Naive thymus-derived CD8-positive, alpha-beta T cell (primary cell): ENCODE measurements around the gene KRTAP5-2. TPM values are rescaled to one million over a fixed set of nuclear protein-coding genes. Genes with fewer than 3 reads are reported as not detected.
A peak's percentile ranks its signal among the peaks of the same experiment; 100 is the strongest.
"Not testable (repeated sequence)": the region's sequence is repeated elsewhere in the genome, so short reads cannot be mapped to it uniquely, and the experiment has no call there.

ENCODE experiments used
- ATAC-seq, 2 donors: fragments of 150-1000 bp; cut with Tn5 transposase in 1 of 2; sonication (Bioruptor Pico), chemical (Tn5 transposase) in 1 of 2; 1 replicate in 1 of 2; 2 replicates in 1 of 2; pipeline ENCODE4 v1.10.0; 2021; ENCODE audit warnings: mild to moderate bottlenecking in 2 of 2, moderate library complexity in 2 of 2
- POLR2A ChIA-PET: fragments of 350-600 bp; sonication (Branson Sonifier 250); formaldehyde crosslinking; loops from one replicate; lab custom pipeline; 2021; ENCODE audit warnings: antibody characterized with exemption; lab: Charles Lee
- DNase-seq, 10 donors: peaks; one replicate each; pipeline versions ENCODE4 v3.0.0 to v3.0.0-alpha.2; 2020 to 2022
- H3K27ac Mint-ChIP-seq, 10 donors: one replicate each; pipeline ENCODE4 v1.8.0; 2020 to 2022; ENCODE audit warnings: mild to moderate bottlenecking in 10 of 10, mixed read lengths in 10 of 10, moderate library complexity in 4 of 10, inconsistent platforms in 1 of 10
- H3K27me3 Mint-ChIP-seq, 5 donors: one replicate each; pipeline ENCODE4 v1.8.0; 2021 to 2022; ENCODE audit warnings: mixed read lengths in 5 of 5
- H3K36me3 Mint-ChIP-seq, 3 donors: one replicate each; pipeline ENCODE4 v1.8.0; 2020 to 2022; ENCODE audit warnings: mixed read lengths in 3 of 3, mild to moderate bottlenecking in 2 of 3, inconsistent platforms in 1 of 3
- H3K4me1 Mint-ChIP-seq, 4 donors: one replicate each; pipeline ENCODE4 v1.8.0; 2021 to 2022; ENCODE audit warnings: mixed read lengths in 4 of 4
- H3K4me3 Mint-ChIP-seq, 10 donors: one replicate each; pipeline ENCODE4 v1.8.0; 2020 to 2022; ENCODE audit warnings: mild to moderate bottlenecking in 10 of 10, mixed read lengths in 10 of 10, moderate library complexity in 6 of 10, inconsistent platforms in 1 of 10
- H3K9me3 Mint-ChIP-seq, 9 donors: one replicate each; pipeline ENCODE4 v1.8.0; 2020 to 2022; ENCODE audit warnings: mixed read lengths in 9 of 9, mild to moderate bottlenecking in 3 of 9, inconsistent platforms in 1 of 9, moderate library complexity in 1 of 9
- polyA plus RNA-seq, 3 donors: library from polyadenylated mRNA; unstranded; fragments of 300-500 nt; fragmentation: Illumina TruSeq; gene quantifications; one replicate each; pipeline ENCODE4 v1.2.3, GENCODE V29; 2021
- total RNA-seq, 8 experiments: library from RNA in 2 of 8; stranded (reverse) in 2 of 8; gene quantifications; one replicate each; pipeline ENCODE4 v1.2.3 and lab custom pipeline; 2021 to 2026

The KRTAP5-2 gene
- not detected for total RNA-seq
- polyA plus RNA-seq: not detected
- 0 reads per million in 6 experiments for total RNA-seq (lab: John Stamatoyannopoulos, UW)

- ATAC-seq (no peak), DNase-seq (no peak)
- Mint-ChIP-seq H3K27me3 (peaks cover 36 to 60% (median 58%) of the 10 kb centered on the region in 5 donors), H3K36me3 (peaks cover 0 to 4% (median 0%) of the 10 kb centered on the region in 3 donors), H3K4me3 (no peak within 1 kb of the TSS), H3K27ac (peak within 1 kb of the TSS in 1 of 10 donors; percentile 26), H3K9me3 (no peaks in the 10 kb centered on the region), H3K4me1 (peaks cover 4 to 10% (median 8%) of the 10 kb centered on the region in 4 donors)
- POLR2A ChIA-PET: interaction anchor here (0.6 to 0.7 kb wide), 2 partner anchors 279 to 1329 kb away, joined by 3 read pairs; no protein-coding TSS in a partner anchor
Observed at GRCh38 chr11:1597994-1598380, at the start of gene KRTAP5-2. Gene KRTAP5-2, minus strand, starts transcription at chr11:1598294. Its CDS starts 44 bp downstream, at chr11:1598250.

GRCh38 chr11:1646540-1646939 is 48.4 kb upstream of the KRTAP5-2 start:
- POLR2A ChIA-PET: not testable (repeated sequence)

GRCh38 chr11:1645357-1645821 is 47.3 kb upstream of the KRTAP5-2 start:
- peaks cover 3 to 14% (median 9%) of the 10 kb centered on the region in 5 donors for H3K27me3 Mint-ChIP-seq
- ATAC-seq: no peak
- DNase-seq: no peak
- POLR2A ChIA-PET: interaction anchor here (0.7 kb wide), 1 partner anchor 708 kb away, joined by 6 read pairs; no protein-coding TSS in a partner anchor
- H3K4me3 Mint-ChIP-seq: no peak overlapping the region
- no peaks in the 10 kb centered on the region for H3K9me3 Mint-ChIP-seq
- H3K4me1 Mint-ChIP-seq: no peaks in the 10 kb centered on the region
- no peaks in the 10 kb centered on the region for H3K36me3 Mint-ChIP-seq
- H3K27ac Mint-ChIP-seq: no peak overlapping the region

More at GRCh38 chr11:1646540-1646939, 48.4 kb upstream of the KRTAP5-2 start:
- H3K27me3 Mint-ChIP-seq: peaks cover 3 to 14% (median 9%) of the 10 kb centered on the region in 5 donors
- H3K9me3 Mint-ChIP-seq, H3K27ac Mint-ChIP-seq, H3K4me1 Mint-ChIP-seq, H3K36me3 Mint-ChIP-seq, DNase-seq, H3K4me3 Mint-ChIP-seq, ATAC-seq: not testable (repeated sequence)

GRCh38 chr11:1644601-1645356 is 46.7 kb upstream of the KRTAP5-2 start:
- Mint-ChIP-seq H3K9me3 (no peaks in the 10 kb centered on the region), H3K4me1 (peaks cover 0 to 3% (median under 1%) of the 10 kb centered on the region in 4 donors)
- POLR2A ChIA-PET: no interaction called here

GRCh38 chr11:1643146-1643690 is 45.1 kb upstream of the KRTAP5-2 start:
- DNase-seq (no peak), ATAC-seq (no peak)
- Mint-ChIP-seq H3K36me3 (no peaks in the 10 kb centered on the region), H3K27ac (no peak overlapping the region), H3K9me3 (no peaks in the 10 kb centered on the region), H3K27me3 (peaks cover 3 to 24% (median 16%) of the 10 kb centered on the region in 5 donors), H3K4me3 (no peak overlapping the region), H3K4me1 (peaks cover 0 to 3% (median under 1%) of the 10 kb centered on the region in 4 donors)
- POLR2A ChIA-PET: no interaction called here

More at GRCh38 chr11:1644601-1645356, 46.7 kb upstream of the KRTAP5-2 start:
- no peak for DNase-seq
- Mint-ChIP-seq H3K27ac (no peak overlapping the region), H3K27me3 (peaks cover 3 to 20% (median 14%) of the 10 kb centered on the region in 5 donors), H3K4me3 (no peak overlapping the region), H3K36me3 (no peaks in the 10 kb centered on the region)
- no peak for ATAC-seq

GRCh38 chr11:1642288-1643145 is 44.4 kb upstream of the KRTAP5-2 start:
- Mint-ChIP-seq H3K36me3 (no peaks in the 10 kb centered on the region), H3K9me3 (no peaks in the 10 kb centered on the region), H3K27ac (no peak overlapping the region), H3K4me3 (no peak overlapping the region), H3K4me1 (peaks cover 0 to 3% (median under 1%) of the 10 kb centered on the region in 4 donors), H3K27me3 (peaks cover 3 to 24% (median 16%) of the 10 kb centered on the region in 5 donors)
- POLR2A ChIA-PET: no interaction called here
- DNase-seq (no peak), ATAC-seq (no peak)

GRCh38 chr11:1641096-1641495 is 43.0 kb upstream of the KRTAP5-2 start:
- Mint-ChIP-seq H3K4me1 (peaks cover 0 to 3% (median under 1%) of the 10 kb centered on the region in 4 donors), H3K9me3 (no peaks in the 10 kb centered on the region), H3K27ac (peak overlapping the region in 1 of 10 donors; percentile 84), H3K4me3 (no peak overlapping the region), H3K36me3 (no peaks in the 10 kb centered on the region), H3K27me3 (peaks cover 3 to 28% (median 20%) of the 10 kb centered on the region in 5 donors)
- POLR2A ChIA-PET: no interaction called here
- ATAC-seq (no peak), DNase-seq (no peak)

- DNase-seq (peak in 5 of 10 donors; percentile 15 to 44 (median 29)), ATAC-seq (peak in 1 of 2 donors; percentile 44)
- Mint-ChIP-seq H3K27me3 (peaks cover 5 to 36% (median 20%) of the 10 kb centered on the region in 5 donors), H3K27ac (peak overlapping the region in 1 of 10 donors; percentile 51), H3K4me3 (no peak overlapping the region), H3K4me1 (peaks cover 0 to 3% (median under 1%) of the 10 kb centered on the region in 4 donors), H3K36me3 (no peaks in the 10 kb centered on the region), H3K9me3 (no peaks in the 10 kb centered on the region)
- POLR2A ChIA-PET: no interaction called here
Observed at GRCh38 chr11:1640076-1640946, 42.2 kb upstream of the KRTAP5-2 start.

GRCh38 chr11:1639666-1640065 is 41.6 kb upstream of the KRTAP5-2 start:
- Mint-ChIP-seq H3K27me3 (peaks cover 5 to 36% (median 20%) of the 10 kb centered on the region in 5 donors), H3K36me3 (no peaks in the 10 kb centered on the region), H3K9me3 (no peaks in the 10 kb centered on the region), H3K4me3 (no peak overlapping the region), H3K4me1 (peaks cover 0 to 3% (median under 1%) of the 10 kb centered on the region in 4 donors), H3K27ac (peak overlapping the region in 1 of 10 donors; percentile 51)
- DNase-seq: no peak
- no peak for ATAC-seq
- POLR2A ChIA-PET: no interaction called here

GRCh38 chr11:1639102-1639620 is 41.1 kb upstream of the KRTAP5-2 start:
- H3K27me3 Mint-ChIP-seq: peaks cover 4 to 31% (median 15%) of the 10 kb centered on the region in 5 donors
- peaks cover 0 to 3% (median under 1%) of the 10 kb centered on the region in 4 donors for H3K4me1 Mint-ChIP-seq
- no peaks in the 10 kb centered on the region for H3K9me3 Mint-ChIP-seq
- H3K4me3 Mint-ChIP-seq: peak overlapping the region in 1 of 10 donors; percentile 29
- no peak for DNase-seq
- H3K36me3 Mint-ChIP-seq: no peaks in the 10 kb centered on the region
- POLR2A ChIA-PET: no interaction called here
- peak in 1 of 2 donors; percentile 66 for ATAC-seq
- H3K27ac Mint-ChIP-seq: peak overlapping the region in 1 of 10 donors; percentile 40

GRCh38 chr11:1638344-1638743 is 40.2 kb upstream of the KRTAP5-2 start:
- no peak overlapping the region for H3K4me3 Mint-ChIP-seq
- H3K27me3 Mint-ChIP-seq: peaks cover 2 to 25% (median 14%) of the 10 kb centered on the region in 5 donors
- H3K36me3 Mint-ChIP-seq: no peaks in the 10 kb centered on the region
- ATAC-seq: no peak
- no peaks in the 10 kb centered on the region for H3K9me3 Mint-ChIP-seq
- POLR2A ChIA-PET: no interaction called here
- no peak for DNase-seq
- peaks cover 0 to 3% (median under 1%) of the 10 kb centered on the region in 4 donors for H3K4me1 Mint-ChIP-seq
- no peak overlapping the region for H3K27ac Mint-ChIP-seq
